Sigmoid colon (tissue), 3 donors: Measurements from ENCODE around the gene NCAPG2.

ENCODE experiments used
- CTCF ChIP-seq, 4 experiments: fragments of 450-650 bp in 3 of 4; fragments of 200-600 bp in 1 of 4; IDR thresholded peaks; one replicate each; pipeline ENCODE4 v1.5.1; 2016 to 2019; ENCODE audit warnings: antibody characterized with exemption in 4 of 4, mild to moderate bottlenecking in 3 of 4, moderate library complexity in 2 of 4
- POLR2A ChIP-seq, 2 donors: fragments of 450-650 bp; IDR thresholded peaks; one replicate each; pipeline ENCODE4 v1.6.1; 2016; ENCODE audit warnings: antibody characterized with exemption in 2 of 2, mild to moderate bottlenecking in 2 of 2, moderate library complexity in 2 of 2

GRCh38 chr7:158616050-158616449, 88.6 kb downstream of the NCAPG2 start:
- TF ChIP-seq CTCF (IDR thresholded peaks at IDR 0.05) (no peak), POLR2A (IDR thresholded peaks at IDR 0.05) (no peak)
